Heart left ventricle (tissue), 13 donors: ENCODE data around the gene MXI1.

Experiments
- CTCF ChIP-seq, 12 donors: fragments of 200-600 bp; sonication (generic) in 4 of 12; IDR thresholded peaks; one replicate each; pipeline versions ENCODE4 v1.5.0 to v1.8.0; 2018 to 2022; ENCODE audit warnings: antibody characterized with exemption in 12 of 12, mild to moderate bottlenecking in 5 of 12
- POLR2A ChIP-seq, 2 donors: fragments of 450-650 bp; IDR thresholded peaks; one replicate each; pipeline ENCODE4 v1.6.1; 2017; ENCODE audit warnings: antibody characterized with exemption in 2 of 2, mild to moderate bottlenecking in 2 of 2, moderate library complexity in 2 of 2
- donor health status: ischemic (EF 13 %, LVEDD 7.1; RV severe dilation, severe dysfunction).
- donor health status: DM: no; HTN: yes; CAD: no.
- donor health status: DM: no; HTN: no; CAD: no.
- donor health status: ischemic (EF 25% LVEDD 6.9; RV normal size, moderate dysfunction).
- donor health status: ischemic (EF 25% LVEDD 5.7; RV mildly dilated, moderate dysfunction).
- donor health status: ischemic (EF 35%, LVEDD 5.7; RV mildly dilated, moderate dysfunction).
- donor health status: nonischemic (EF 11% LVEDD 7.7; RV severe dilation, severe dysfunction).
- donor health status: DM: yes; HTN: yes; CAD: no.
- donor health status: PGD.
- donor health status: ischemic (EF 29% LVEDD 5.4; RV normal size, mild dysfunction).
- donor health status: nonischemic (EF 23%, LVEDD 6.1; RV moderate dilation, normal function).

- TF ChIP-seq CTCF (IDR thresholded peaks at IDR 0.05) (no peak), POLR2A (IDR thresholded peaks at IDR 0.05) (no peak)
Observed at GRCh38 chr10:110203500-110204455, 3.6 kb upstream of the MXI1 start.
